Stimulated activated CD8-positive, alpha-beta memory T cell treated with anti-CD3 and anti-CD28 coated beads, Interleukin-15, amount 100 ng/mL, for 4 hours (primary cell): ENCODE results near the gene RUNX2.
"Not testable (repeated sequence)": the region's sequence is repeated elsewhere in the genome, so short reads cannot be mapped to it uniquely, and the experiment has no call there.

Experiments
- DNase-seq, 2 donors: peaks; one replicate each; pipeline ENCODE4 v3.0.0-alpha.2; 2020; ENCODE audit warnings: low read depth in 2 of 2

Gene RUNX2

GRCh38 chr6:45457141-45457540 is 129.0 kb downstream of the RUNX2 start:
- DNase-seq, result no peak

DNA sequence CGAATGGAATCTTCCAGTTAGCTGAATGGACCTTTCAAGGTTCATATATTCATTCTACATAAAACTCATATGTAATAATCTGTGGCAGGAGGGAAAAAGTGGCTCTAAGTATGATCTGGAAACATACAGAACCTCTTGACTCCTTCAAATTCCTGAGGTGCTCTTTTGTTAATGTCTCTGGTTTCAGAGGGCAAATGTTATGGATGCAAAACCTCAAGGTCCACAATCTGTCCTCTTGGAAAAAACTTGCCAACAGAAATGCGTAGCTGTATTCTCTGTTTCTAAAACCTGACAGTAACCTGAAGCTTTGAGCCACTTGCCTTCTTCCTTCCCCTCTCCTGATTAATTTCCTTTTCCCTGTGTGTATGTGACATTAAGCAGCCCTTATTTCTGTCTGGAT is 130.5 kb downstream of the RUNX2 start:
- no peak for DNase-seq

- no peak for DNase-seq
These were observed 132.0 kb downstream of the RUNX2 start for GRCh38 chr6:45460166-45460565.

DNA sequence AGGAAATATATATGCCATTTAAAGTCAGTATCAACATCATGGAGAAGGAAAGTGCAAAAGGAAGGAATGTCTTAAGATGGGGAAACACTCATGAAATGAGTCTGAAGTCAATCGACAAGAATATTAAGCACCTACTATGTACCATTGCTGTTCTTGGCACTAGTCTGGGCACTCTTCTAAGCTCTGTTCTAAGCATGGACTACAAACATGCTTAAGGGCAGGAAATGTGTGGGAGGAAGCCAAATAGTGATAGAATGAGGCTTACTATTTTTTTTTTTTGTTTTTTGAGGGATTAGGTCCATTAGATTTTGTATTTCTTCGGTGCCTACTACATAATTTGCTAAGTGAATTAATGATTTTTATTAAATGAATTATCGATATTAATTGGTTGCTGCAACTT is 133.4 kb downstream of the RUNX2 start:
- no peak for DNase-seq

GRCh38 chr6:45462190-45463134 is 134.3 kb downstream of the RUNX2 start:
- DNase-seq, result no peak

GRCh38 chr6:45464685-45465084 is 136.6 kb downstream of the RUNX2 start:
- DNase-seq, result no peak

GRCh38 chr6:45466686-45467085 is 138.6 kb downstream of the RUNX2 start:
- no peak for DNase-seq

GRCh38 chr6:45467417-45467816 is 139.3 kb downstream of the RUNX2 start:
- DNase-seq, result not testable (repeated sequence)

GRCh38 chr6:45467853-45468252 is 139.7 kb downstream of the RUNX2 start:
- no peak for DNase-seq

GRCh38 chr6:45469663-45470062 is 141.5 kb downstream of the RUNX2 start:
- no peak for DNase-seq

DNA sequence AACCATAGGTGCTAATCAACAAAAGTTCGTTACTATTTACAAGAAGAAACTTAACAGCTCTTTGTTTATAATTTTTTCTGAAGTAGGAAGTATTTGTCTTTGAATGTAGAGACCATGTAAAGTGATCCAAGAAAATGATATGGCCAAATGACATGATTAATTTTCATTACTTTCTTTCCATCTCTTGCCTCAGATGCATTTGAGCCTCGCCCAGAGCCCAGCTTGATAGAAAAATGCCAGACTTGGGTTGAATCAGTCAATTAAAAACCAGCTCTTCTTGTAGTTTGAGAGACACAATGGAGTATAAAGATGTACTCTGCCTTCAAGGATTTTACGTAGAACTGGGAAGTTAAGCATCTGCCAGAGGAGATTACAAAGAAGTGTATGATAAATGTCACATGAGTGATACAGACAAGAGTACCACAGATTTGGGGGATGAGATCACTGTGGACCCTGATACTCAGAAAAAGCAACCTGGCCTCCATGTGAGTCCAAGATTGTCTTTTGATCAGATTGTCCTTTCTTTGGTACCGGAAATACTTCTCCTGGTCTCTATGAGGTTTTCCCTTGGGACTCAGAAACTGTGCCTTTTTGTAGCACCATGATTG is 142.1 kb downstream of the RUNX2 start:
- no peak for DNase-seq

- DNase-seq, result no peak
These were observed 144.3 kb downstream of the RUNX2 start for GRCh38 chr6:45472382-45472781.

DNA sequence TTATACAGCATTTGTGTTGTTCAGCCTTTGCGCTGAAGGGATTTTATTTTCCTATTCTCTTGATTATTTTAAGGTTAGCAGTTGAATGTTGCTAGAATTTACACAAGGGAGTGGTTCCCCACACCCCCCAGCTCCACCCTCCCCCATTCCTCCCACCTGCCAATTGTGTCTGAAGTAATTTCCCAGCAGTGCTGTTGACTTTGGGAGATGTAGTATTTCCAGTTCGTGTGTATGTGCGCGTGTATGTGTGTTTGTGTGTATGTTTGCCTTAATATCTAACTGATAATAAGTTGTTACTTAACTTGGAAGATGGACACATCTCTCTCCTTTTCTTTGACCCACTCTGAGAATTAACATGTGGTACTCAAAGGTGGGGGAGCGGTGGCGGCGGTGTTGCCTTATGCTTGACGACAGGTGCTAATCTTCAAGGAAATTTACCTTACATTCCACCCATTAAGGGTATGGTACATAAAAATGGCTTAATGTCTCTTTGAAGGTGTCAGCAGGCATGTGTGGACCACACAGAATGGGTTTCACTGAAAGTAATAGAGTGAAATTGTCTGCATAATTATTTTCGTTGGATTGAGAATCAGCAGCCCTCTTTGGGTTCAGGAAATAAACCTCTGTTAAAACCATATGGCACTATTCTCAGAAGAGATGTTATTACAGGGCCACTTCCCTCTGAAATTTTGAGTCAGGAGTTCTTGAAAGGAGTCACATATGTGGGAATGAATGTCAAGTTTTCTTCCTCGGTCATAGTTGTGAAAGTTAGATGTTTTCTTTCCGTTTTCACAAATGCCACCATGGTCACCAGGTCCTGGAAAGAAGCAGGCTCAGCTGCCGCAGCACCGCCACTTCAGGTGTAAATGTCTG is 145.2 kb downstream of the RUNX2 start:
- DNase-seq, result no peak

GRCh38 chr6:45474376-45474775 is 146.2 kb downstream of the RUNX2 start:
- no peak for DNase-seq

- DNase-seq, result no peak
These were observed 148.2 kb downstream of the RUNX2 start for GRCh38 chr6:45476341-45476740.

GRCh38 chr6:45477278-45477677 is 149.1 kb downstream of the RUNX2 start:
- DNase-seq, result no peak

DNA sequence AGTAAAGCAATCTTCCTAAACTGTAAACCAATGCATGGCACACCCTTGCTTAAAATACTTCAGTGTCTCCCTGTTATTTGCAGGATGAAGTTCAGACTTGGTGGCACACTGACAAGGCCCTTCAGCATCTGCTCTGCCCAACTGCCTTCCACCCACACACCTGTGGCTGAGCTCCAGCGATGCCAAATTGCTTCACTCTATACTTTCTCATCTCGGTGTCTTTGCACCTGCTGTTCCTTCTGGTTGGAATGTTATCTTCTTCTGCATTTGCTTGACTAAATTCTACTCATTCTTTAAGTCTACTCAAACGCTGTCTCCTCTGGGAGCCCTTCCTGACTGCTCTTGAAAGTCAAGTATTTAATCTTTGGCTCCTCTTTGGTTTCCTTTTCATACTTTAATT is 149.7 kb downstream of the RUNX2 start:
- no peak for DNase-seq

DNA sequence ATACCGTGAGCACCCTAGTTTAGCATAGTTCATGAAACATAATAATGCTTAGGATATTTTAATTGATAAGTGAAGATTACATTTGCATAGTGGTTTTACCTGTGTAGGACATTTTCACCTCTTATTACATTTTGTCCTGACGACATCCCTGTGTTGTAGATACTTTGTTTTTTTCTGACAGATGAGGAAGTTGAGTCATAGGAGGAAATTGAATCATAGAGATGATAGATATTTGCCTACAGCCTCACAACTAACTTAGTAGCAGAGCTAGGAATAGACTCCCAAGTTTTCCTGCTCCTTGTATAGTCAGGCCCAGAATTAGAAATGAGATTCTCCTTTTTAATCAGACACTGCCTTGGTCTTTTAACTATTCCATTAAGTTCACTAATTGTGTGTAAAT is 150.1 kb downstream of the RUNX2 start:
- DNase-seq, result no peak

GRCh38 chr6:45479834-45480751 is 152.0 kb downstream of the RUNX2 start:
- DNase-seq, result no peak

GRCh38 chr6:45480752-45481415 is 152.8 kb downstream of the RUNX2 start:
- DNase-seq, result no peak

- DNase-seq, result no peak
These were observed 154.9 kb downstream of the RUNX2 start for GRCh38 chr6:45483021-45483420.
